WTC11 (cell line): ENCODE measurements around the gene TAL2. TPM values are rescaled to one million over a fixed set of nuclear protein-coding genes. Genes with fewer than 3 reads are reported as not detected.

Experiments
- ATAC-seq: fragments of 200-7000 bp; cut with Tn5 transposase; 2 replicates; pipeline ENCODE4 v1.10.0; 2021; ENCODE audit warnings: mild to moderate bottlenecking, moderate library complexity
- CTCF ChIA-PET: fragments of 300-600 bp; sonication (Branson Sonifier 250); formaldehyde crosslinking; loops from one replicate; lab custom pipeline; 2021; ENCODE audit warnings: antibody characterized with exemption; lab: Charles Lee
- POLR2A ChIA-PET: fragments of 350-600 bp; sonication (Branson Sonifier 250); formaldehyde crosslinking; loops from one replicate; lab custom pipeline; 2021; ENCODE audit warnings: antibody characterized with exemption; lab: Charles Lee
- DNase-seq: peaks from one replicate; pipeline ENCODE4 v3.0.0; 2021; ENCODE audit warnings: low spot score
- H3K27ac Mint-ChIP-seq: 2 replicates; pipeline ENCODE4 v1.8.0; 2021; ENCODE audit warnings: mixed read lengths
- H3K27me3 Mint-ChIP-seq: 2 replicates; pipeline ENCODE4 v1.8.0; 2021; ENCODE audit warnings: low read depth, mild to moderate bottlenecking, moderate library complexity, mixed read lengths
- H3K36me3 Mint-ChIP-seq: 2 replicates; pipeline ENCODE4 v1.8.0; 2021; ENCODE audit warnings: mixed read lengths
- H3K4me1 Mint-ChIP-seq: 2 replicates; pipeline ENCODE4 v1.8.0; 2022; ENCODE audit warnings: mixed read lengths
- H3K4me3 Mint-ChIP-seq: 2 replicates; pipeline ENCODE4 v1.8.0; 2021; ENCODE audit warnings: mild to moderate bottlenecking, moderate library complexity, mixed read lengths
- H3K9me3 Mint-ChIP-seq: 2 replicates; pipeline ENCODE4 v1.8.0; 2021; ENCODE audit warnings: mixed read lengths
- CTCF ChIP-seq: fragments of 200-600 bp; IDR thresholded peaks from 2 replicates; pipeline ENCODE4 v1.8.0; 2022; ENCODE audit warnings: antibody characterized with exemption
- GABPB1 ChIP-seq: sonication (generic); formaldehyde crosslinking; IDR thresholded peaks from 2 replicates; pipeline ENCODE4 v1.8.1; 2023; ENCODE audit warnings: mild to moderate bottlenecking, missing genetic modification reagents
- IRF2 ChIP-seq: sonication (generic); formaldehyde crosslinking; IDR thresholded peaks from 2 replicates; pipeline ENCODE4 v1.8.0; 2022; ENCODE audit warnings: low read depth, missing genetic modification reagents, borderline replicate concordance
- KAT7 ChIP-seq: sonication (generic); formaldehyde crosslinking; IDR thresholded peaks from 2 replicates; pipeline ENCODE4 v1.8.1; 2023; ENCODE audit warnings: missing genetic modification reagents, mild to moderate bottlenecking, borderline replicate concordance
- MYBL2 ChIP-seq: sonication (generic); formaldehyde crosslinking; IDR thresholded peaks from 2 replicates; pipeline ENCODE4 v1.8.1; 2023; ENCODE audit warnings: mild to moderate bottlenecking, moderate library complexity, missing genetic modification reagents
- RORB ChIP-seq: fragments of 250-450 bp; sonication (Bioruptor Pico); IDR thresholded peaks from 2 replicates; pipeline ENCODE4 v1.9.0; 2021; ENCODE audit warnings: mild to moderate bottlenecking
- SOX15 ChIP-seq: fragments of 250-450 bp; sonication (Bioruptor Pico); IDR thresholded peaks from 2 replicates; pipeline ENCODE4 v1.9.0; 2021; ENCODE audit warnings: mild to moderate bottlenecking
- TEAD4 ChIP-seq: sonication (generic); formaldehyde crosslinking; IDR thresholded peaks from 2 replicates; pipeline ENCODE4 v1.8.0; 2022; ENCODE audit warnings: mild to moderate bottlenecking, missing genetic modification reagents
- TP53 ChIP-seq: sonication (generic); formaldehyde crosslinking; IDR thresholded peaks from 2 replicates; pipeline ENCODE4 v1.8.1; 2023; ENCODE audit warnings: mild to moderate bottlenecking, missing genetic modification reagents
- ZBTB43 ChIP-seq: sonication (generic); formaldehyde crosslinking; IDR thresholded peaks from 2 replicates; pipeline ENCODE4 v1.8.1; 2023; ENCODE audit warnings: mild to moderate bottlenecking, missing genetic modification reagents
- ZNF121 ChIP-seq: sonication (generic); formaldehyde crosslinking; IDR thresholded peaks from 2 replicates; pipeline ENCODE4 v1.8.0; 2023; ENCODE audit warnings: missing genetic modification reagents
- ZNF138 ChIP-seq: sonication (generic); formaldehyde crosslinking; conservative IDR thresholded peaks from 2 replicates; pipeline ENCODE4 v1.8.1; 2022; ENCODE audit warnings: mild to moderate bottlenecking, moderate library complexity, missing genetic modification reagents
- ZNF219 ChIP-seq: sonication (generic); formaldehyde crosslinking; IDR thresholded peaks from 2 replicates; pipeline ENCODE4 v1.8.0; 2023; ENCODE audit warnings: missing genetic modification reagents, mild to moderate bottlenecking, borderline replicate concordance
- ZNF232 ChIP-seq: sonication (generic); formaldehyde crosslinking; IDR thresholded peaks from 2 replicates; pipeline ENCODE4 v1.8.0; 2022; ENCODE audit warnings: mild to moderate bottlenecking, missing genetic modification reagents
- ZNF396 ChIP-seq: fragments of 250-450 bp; sonication (Bioruptor Pico); IDR thresholded peaks from 2 replicates; pipeline ENCODE4 v1.8.0; 2021; ENCODE audit warnings: mild to moderate bottlenecking, moderate library complexity, borderline replicate concordance
- total RNA-seq: library from RNA; stranded (reverse); gene quantifications from 3 replicates; pipeline ENCODE4 v1.2.3, GENCODE V29; 2021
- TF ChIP-seq, protein P1 (sequence below): sonication (generic); formaldehyde crosslinking; IDR thresholded peaks from 2 replicates; pipeline ENCODE4 v1.8.0; 2022; ENCODE audit warnings: mild to moderate bottlenecking, missing genetic modification reagents
- TF ChIP-seq, protein P2 (sequence below): sonication (generic); formaldehyde crosslinking; IDR thresholded peaks from 2 replicates; pipeline ENCODE4 v1.8.0; 2022; ENCODE audit warnings: mild to moderate bottlenecking, missing genetic modification reagents
- TF ChIP-seq, protein P3 (sequence below): sonication (generic); formaldehyde crosslinking; IDR thresholded peaks from 2 replicates; pipeline ENCODE4 v1.8.1; 2023; ENCODE audit warnings: mild to moderate bottlenecking, moderate library complexity, missing genetic modification reagents

TAL2 gene
- total RNA-seq, 1 experiment from 2014 or later = not detected

GRCh38 chr9:105686936-105687335 is 24.7 kb downstream of the TAL2 start:
- Mint-ChIP-seq H3K36me3 (no peaks in the 10 kb centered on the region), H3K9me3 (no peaks in the 10 kb centered on the region), H3K4me1 (peaks cover 5% of the 10 kb centered on the region), H3K27me3 (peaks cover 6% of the 10 kb centered on the region), H3K4me3 (no peak overlapping the region), H3K27ac (no peak overlapping the region)
- ChIA-PET POLR2A (no interaction called here), CTCF (no interaction called here)
- ATAC-seq (no peak), DNase-seq (no peak)
- TF ChIP-seq RORB (CRISPR knock-in tag) (no peak), ZNF121 (CRISPR knock-in tag) (peak; percentile 21; the same call in 1 of the 2 replicates)

DNA sequence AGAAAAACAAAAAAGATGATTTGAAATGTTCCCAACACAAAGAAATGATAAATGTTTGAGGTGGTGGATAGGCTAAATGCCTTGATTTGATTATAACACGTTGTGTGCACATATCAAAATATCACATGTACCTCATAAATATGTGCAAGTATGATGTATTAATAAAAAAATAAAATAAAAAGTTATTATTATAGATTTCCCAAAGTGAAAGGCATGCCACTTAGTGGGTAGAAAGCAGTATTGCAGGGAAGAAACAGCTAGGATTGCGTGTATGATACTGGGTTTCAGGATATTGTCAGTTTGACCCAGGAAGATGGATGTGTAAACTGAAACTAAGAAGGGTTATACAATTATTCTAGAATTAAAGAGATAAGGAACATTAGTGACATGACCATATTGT is 28.5 kb downstream of the TAL2 start:
- CTCF ChIA-PET = interaction anchor here (0.8 to 1.6 kb wide), 10 partner anchors 11 to 53 kb away, joined by 3 to 7 read pairs (median 4); no protein-coding TSS in a partner anchor
- peaks cover 37% of the 10 kb centered on the region for H3K27me3 Mint-ChIP-seq
- no peak for TF ChIP-seq TP53 (CRISPR knock-in tag)
- no peak for TF ChIP-seq ZBTB43 (CRISPR knock-in tag)
- TF ChIP-seq CTCF = peak; percentile 16; the same call in 1 of the 2 replicates
- no peak for DNase-seq
- no peaks in the 10 kb centered on the region for H3K9me3 Mint-ChIP-seq
- H3K27ac Mint-ChIP-seq = no peak overlapping the region
- no peak overlapping the region for H3K4me3 Mint-ChIP-seq
- no peaks in the 10 kb centered on the region for H3K36me3 Mint-ChIP-seq
- peaks cover 16% of the 10 kb centered on the region for H3K4me1 Mint-ChIP-seq
- POLR2A ChIA-PET = no interaction called here
- no peak for ATAC-seq

DNA sequence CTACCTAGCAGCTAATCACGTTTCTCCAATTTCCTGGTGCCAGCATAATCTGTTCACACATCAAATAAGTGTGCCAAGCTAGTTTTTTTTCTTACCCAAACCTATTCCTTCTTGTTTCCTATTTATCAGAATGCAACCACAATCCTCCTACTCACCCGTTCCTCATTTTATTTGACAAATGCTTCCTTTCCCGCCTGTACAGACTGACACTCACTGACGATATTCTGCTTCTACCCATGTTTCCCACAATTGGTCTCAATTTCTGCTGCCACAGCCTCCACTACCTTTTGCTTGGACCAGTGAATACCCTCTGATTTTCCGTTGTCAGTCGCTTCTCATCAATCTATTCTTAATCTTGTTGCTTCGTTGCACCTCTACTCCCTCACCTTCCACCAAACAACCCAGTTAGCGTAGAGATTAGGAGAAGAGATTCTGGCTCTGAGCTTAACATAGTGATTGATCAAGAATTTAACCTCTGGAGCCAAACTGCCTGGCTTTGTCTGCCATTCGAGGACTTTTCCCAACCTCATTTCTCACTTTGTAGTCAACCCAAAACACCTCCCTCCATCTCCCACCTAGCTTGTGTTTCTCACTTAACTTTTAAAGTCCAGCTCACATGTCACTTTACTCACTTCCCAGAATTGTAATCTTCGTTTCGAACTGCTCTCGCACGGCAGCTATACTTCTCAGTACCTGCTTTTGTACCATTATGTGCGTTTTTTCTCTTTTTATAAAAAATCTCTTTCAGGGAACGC is 31.4 kb downstream of the TAL2 start:
- no peak for TF ChIP-seq SOX15
- TF ChIP-seq KAT7 (CRISPR knock-in tag) = no peak
- TF ChIP-seq ZNF219 (CRISPR knock-in tag) = no peak
- no peak for TF ChIP-seq TEAD4
- TF ChIP-seq ZNF232 = no peak
- no peak for TF ChIP-seq IRF2 (CRISPR knock-in tag)
- TF ChIP-seq, protein P1, sequence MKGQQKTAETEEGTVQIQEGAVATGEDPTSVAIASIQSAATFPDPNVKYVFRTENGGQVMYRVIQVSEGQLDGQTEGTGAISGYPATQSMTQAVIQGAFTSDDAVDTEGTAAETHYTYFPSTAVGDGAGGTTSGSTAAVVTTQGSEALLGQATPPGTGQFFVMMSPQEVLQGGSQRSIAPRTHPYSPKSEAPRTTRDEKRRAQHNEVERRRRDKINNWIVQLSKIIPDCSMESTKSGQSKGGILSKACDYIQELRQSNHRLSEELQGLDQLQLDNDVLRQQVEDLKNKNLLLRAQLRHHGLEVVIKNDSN (CRISPR knock-in tag) = no peak
- no peak for TF ChIP-seq ZNF396 (CRISPR knock-in tag)
- no peak for TF ChIP-seq GABPB1 (CRISPR knock-in tag)
- TF ChIP-seq, protein P2, sequence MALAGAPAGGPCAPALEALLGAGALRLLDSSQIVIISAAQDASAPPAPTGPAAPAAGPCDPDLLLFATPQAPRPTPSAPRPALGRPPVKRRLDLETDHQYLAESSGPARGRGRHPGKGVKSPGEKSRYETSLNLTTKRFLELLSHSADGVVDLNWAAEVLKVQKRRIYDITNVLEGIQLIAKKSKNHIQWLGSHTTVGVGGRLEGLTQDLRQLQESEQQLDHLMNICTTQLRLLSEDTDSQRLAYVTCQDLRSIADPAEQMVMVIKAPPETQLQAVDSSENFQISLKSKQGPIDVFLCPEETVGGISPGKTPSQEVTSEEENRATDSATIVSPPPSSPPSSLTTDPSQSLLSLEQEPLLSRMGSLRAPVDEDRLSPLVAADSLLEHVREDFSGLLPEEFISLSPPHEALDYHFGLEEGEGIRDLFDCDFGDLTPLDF (CRISPR knock-in tag) = no peak
- TF ChIP-seq MYBL2 (CRISPR knock-in tag) = no peak
- no peak for TF ChIP-seq ZBTB43 (CRISPR knock-in tag)
- TF ChIP-seq, protein P3, sequence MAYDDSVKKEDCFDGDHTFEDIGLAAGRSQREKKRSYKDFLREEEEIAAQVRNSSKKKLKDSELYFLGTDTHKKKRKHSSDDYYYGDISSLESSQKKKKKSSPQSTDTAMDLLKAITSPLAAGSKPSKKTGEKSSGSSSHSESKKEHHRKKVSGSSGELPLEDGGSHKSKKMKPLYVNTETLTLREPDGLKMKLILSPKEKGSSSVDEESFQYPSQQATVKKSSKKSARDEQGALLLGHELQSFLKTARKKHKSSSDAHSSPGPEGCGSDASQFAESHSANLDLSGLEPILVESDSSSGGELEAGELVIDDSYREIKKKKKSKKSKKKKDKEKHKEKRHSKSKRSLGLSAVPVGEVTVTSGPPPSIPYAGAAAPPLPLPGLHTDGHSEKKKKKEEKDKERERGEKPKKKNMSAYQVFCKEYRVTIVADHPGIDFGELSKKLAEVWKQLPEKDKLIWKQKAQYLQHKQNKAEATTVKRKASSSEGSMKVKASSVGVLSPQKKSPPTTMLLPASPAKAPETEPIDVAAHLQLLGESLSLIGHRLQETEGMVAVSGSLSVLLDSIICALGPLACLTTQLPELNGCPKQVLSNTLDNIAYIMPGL = no peak
- TF ChIP-seq ZNF138 (CRISPR knock-in tag) = no peak
- ATAC-seq = no peak
- ChIA-PET CTCF (interaction anchor here (0.9 to 1.4 kb wide), 2 partner anchors 15 to 56 kb away, joined by 4 read pairs; no protein-coding TSS in a partner anchor), POLR2A (interaction anchor here (0.6 kb wide), 1 partner anchor 831 kb away, joined by 8 read pairs; no protein-coding TSS in a partner anchor)
- no peak for DNase-seq
- Mint-ChIP-seq H3K36me3 (no peaks in the 10 kb centered on the region), H3K4me1 (peaks cover 16% of the 10 kb centered on the region), H3K9me3 (no peaks in the 10 kb centered on the region), H3K4me3 (peak overlapping the region; percentile 74), H3K27ac (no peak overlapping the region), H3K27me3 (peaks cover 40% of the 10 kb centered on the region)
